Peyer's patch (tissue), 4 donors: Measurements from ENCODE around the gene FHL3. TPM values are rescaled to one million over a fixed set of nuclear protein-coding genes. Genes with fewer than 3 reads are reported as not detected.
A peak's percentile ranks its signal among the peaks of the same experiment; 100 is the strongest.

Experiments used
- DNase-seq, 3 donors: peaks; one replicate each; pipeline ENCODE4 v3.0.0-alpha.2; 2017 to 2019
- H3K27ac ChIP-seq, 4 donors: fragments of 200-600 bp; sonication (generic); one replicate each; pipeline ENCODE4 v1.5.1; 2016 to 2019
- H3K27me3 ChIP-seq, 2 donors: fragments of 200-600 bp; sonication (generic); one replicate each; pipeline ENCODE4 v1.5.1; 2019
- H3K36me3 ChIP-seq, 3 donors: fragments of 200-600 bp; sonication (generic); one replicate each; pipeline ENCODE4 v1.5.1; 2016 to 2019
- H3K4me1 ChIP-seq, 4 donors: fragments of 200-600 bp; sonication (generic); one replicate each; pipeline ENCODE4 v1.5.1; 2016 to 2019
- H3K4me3 ChIP-seq, 4 donors: fragments of 200-600 bp; sonication (generic); 1 replicate in 3 of 4; 2 replicates in 1 of 4; pipeline ENCODE4 v1.5.1; 2016 to 2019; ENCODE audit warnings: mild to moderate bottlenecking in 1 of 4
- H3K9me3 ChIP-seq, 4 donors: fragments of 200-600 bp; sonication (generic); one replicate each; pipeline ENCODE4 v1.5.1; 2016 to 2019; ENCODE audit warnings: mild to moderate bottlenecking in 1 of 4
- CTCF ChIP-seq, 6 experiments: fragments of 450-650 bp in 4 of 6; fragments of 200-600 bp in 2 of 6; sonication (generic) in 1 of 6; IDR thresholded peaks; one replicate each; pipeline ENCODE4 v1.5.1; 2017 to 2019; ENCODE audit warnings: antibody characterized with exemption in 6 of 6, mild to moderate bottlenecking in 3 of 6, moderate library complexity in 1 of 6
- POLR2A ChIP-seq, 2 donors: fragments of 450-650 bp; IDR thresholded peaks; one replicate each; pipeline ENCODE4 v1.5.1; 2017; ENCODE audit warnings: antibody characterized with exemption in 2 of 2, mild to moderate bottlenecking in 2 of 2, moderate library complexity in 2 of 2
- total RNA-seq, 4 donors: library from RNA; depleted of rRNA; stranded (reverse); fragments of >200 nt; gene quantifications; one replicate each; pipeline ENCODE4 v1.1.0, GENCODE V29; 2016

FHL3 gene
- total RNA-seq, 4 donors from 2014 or later, result 3.3 to 13.2 (median 4.9) TPM

- no peaks in the 10 kb centered on the region for H3K9me3 ChIP-seq
- H3K27ac ChIP-seq, result peak overlapping the region; percentile 36 to 83 (median 71)
- DNase-seq, result no peak
- H3K4me3 ChIP-seq, result no peak overlapping the region
- peaks cover 0 to 8% of the 10 kb centered on the region in 2 donors for H3K27me3 ChIP-seq
- no peak for TF ChIP-seq CTCF (IDR thresholded peaks at IDR 0.05)
- TF ChIP-seq POLR2A (IDR thresholded peaks at IDR 0.05), result no peak
- H3K36me3 ChIP-seq, result no peaks in the 10 kb centered on the region
- peaks cover 0 to 30% (median 0%) of the 10 kb centered on the region in 4 donors for H3K4me1 ChIP-seq
Observed at GRCh38 chr1:38006008-38006828, 904 bp upstream of the FHL3 start.

GRCh38 chr1:38004284-38005108 lies 818 bp downstream of the FHL3 start:
- no peaks in the 10 kb centered on the region for H3K36me3 ChIP-seq
- no peaks in the 10 kb centered on the region for H3K9me3 ChIP-seq
- TF ChIP-seq POLR2A (IDR thresholded peaks at IDR 0.05), result no peak
- no peak for TF ChIP-seq CTCF (IDR thresholded peaks at IDR 0.05)
- H3K27me3 ChIP-seq, result peaks cover 0 to 8% of the 10 kb centered on the region in 2 donors
- peak overlapping the region; percentile 38 to 74 (median 64) for H3K4me3 ChIP-seq
- no peak for DNase-seq
- peak overlapping the region; percentile 7 to 83 (median 71) for H3K27ac ChIP-seq
- H3K4me1 ChIP-seq, result peaks cover 0 to 47% (median 0%) of the 10 kb centered on the region in 4 donors

GRCh38 chr1:38003261-38004250 lies 1.8 kb downstream of the FHL3 start:
- Histone ChIP-seq H3K27me3 (peaks cover 0 to 8% of the 10 kb centered on the region in 2 donors), H3K4me1 (peaks cover 0 to 57% (median 0%) of the 10 kb centered on the region in 4 donors), H3K27ac (peak overlapping the region in 3 of 4 donors; percentile 66 to 83 (median 76)), H3K9me3 (no peaks in the 10 kb centered on the region), H3K36me3 (no peaks in the 10 kb centered on the region), H3K4me3 (peak overlapping the region; percentile 28 to 67 (median 50))
- DNase-seq, result no peak
- TF ChIP-seq CTCF (IDR thresholded peaks at IDR 0.05) (no peak), POLR2A (IDR thresholded peaks at IDR 0.05) (no peak)

- no peak for TF ChIP-seq POLR2A (IDR thresholded peaks at IDR 0.05)
- no peak for TF ChIP-seq CTCF (IDR thresholded peaks at IDR 0.05)
- peak overlapping the region; percentile 70 to 85 (median 78) for H3K27ac ChIP-seq
- peaks cover 0 to 5% of the 10 kb centered on the region in 2 donors for H3K27me3 ChIP-seq
- H3K36me3 ChIP-seq, result no peaks in the 10 kb centered on the region
- no peak overlapping the region for H3K4me3 ChIP-seq
- H3K9me3 ChIP-seq, result no peaks in the 10 kb centered on the region
- no peak for DNase-seq
- H3K4me1 ChIP-seq, result peaks cover 0 to 83% (median 0%) of the 10 kb centered on the region in 4 donors
Observed at GRCh38 chr1:38000529-38001455, 4.5 kb downstream of the FHL3 start.
